ENCODE data around the gene CD79A. TPM values are rescaled to one million over a fixed set of nuclear protein-coding genes. Genes with fewer than 3 reads are reported as not detected.
"Not testable (repeated sequence)": the region's sequence is repeated elsewhere in the genome, so short reads cannot be mapped to it uniquely, and the experiment has no call there.

The CD79A gene
- total RNA-seq, 2 donors from 2014 or later = 3.9 to 13.7 TPM

GRCh38 chr19:41861116-41861768, 15.8 kb upstream of the CD79A start:
- DNase-seq (no peak), ATAC-seq (no peak)
- intact Hi-C loops (cut with DNase I, micrococcal nuclease) = no loop called here

GRCh38 chr19:41861846-41862245, 15.2 kb upstream of the CD79A start:
- no peak for ATAC-seq
- intact Hi-C loops (cut with DNase I, micrococcal nuclease) = no loop called here
- DNase-seq = no peak

- no peak for DNase-seq
- no peak for ATAC-seq
- intact Hi-C loops (cut with DNase I, micrococcal nuclease) = no loop called here
Observed at GRCh38 chr19:41862445-41862986, 14.6 kb upstream of the CD79A start.

GRCh38 chr19:41863209-41863931, 13.7 kb upstream of the CD79A start:
- intact Hi-C loops (cut with DNase I, micrococcal nuclease) = no loop called here
- ATAC-seq (no peak), DNase-seq (no peak)

- DNase-seq = no peak
- ATAC-seq = no peak
- intact Hi-C loops (cut with DNase I, micrococcal nuclease) = no loop called here
Observed at GRCh38 chr19:41864374-41864773, 12.7 kb upstream of the CD79A start.

- intact Hi-C loops (cut with DNase I, micrococcal nuclease) = no loop called here
- no peak for DNase-seq
- ATAC-seq = no peak
Observed at GRCh38 chr19:41866284-41866683, 10.8 kb upstream of the CD79A start.

- intact Hi-C loops (cut with DNase I, micrococcal nuclease) = no loop called here
- DNase-seq (peak in 1 of 2 donors; percentile 50), ATAC-seq (peak; percentile 47)
Observed at GRCh38 chr19:41868120-41868988, 8.7 kb upstream of the CD79A start.

GRCh38 chr19:41868989-41869300, 8.1 kb upstream of the CD79A start:
- DNase-seq = no peak
- intact Hi-C loops (cut with DNase I, micrococcal nuclease) = no loop called here

GRCh38 chr19:41869374-41869955, 7.6 kb upstream of the CD79A start:
- intact Hi-C loops (cut with DNase I, micrococcal nuclease) = no loop called here
- DNase-seq (no peak), ATAC-seq (no peak)

More at GRCh38 chr19:41868989-41869300, 8.1 kb upstream of the CD79A start:
- no peak for ATAC-seq

- intact Hi-C loops (cut with DNase I, micrococcal nuclease) = loop anchor here (10.0 kb wide), 2 partner anchors 64 to 84 kb away; partner anchors contain the start of gene RABAC1 (in 1 of the 2)
- DNase-seq = no peak
Observed at GRCh38 chr19:41870401-41870873, 6.6 kb upstream of the CD79A start.

GRCh38 chr19:41871573-41872383, 5.3 kb upstream of the CD79A start:
- intact Hi-C loops (cut with DNase I, micrococcal nuclease) = loop anchor here (10.0 kb wide), 2 partner anchors 63 to 83 kb away; partner anchors contain the start of gene RABAC1 (in 1 of the 2)
- DNase-seq = peak; percentile 51 to 64
- no peak for ATAC-seq

More at GRCh38 chr19:41870401-41870873, 6.6 kb upstream of the CD79A start:
- peak; percentile 48 for ATAC-seq

GRCh38 chr19:41872384-41872774, 4.7 kb upstream of the CD79A start:
- no peak for DNase-seq
- intact Hi-C loops (cut with DNase I, micrococcal nuclease) = loop anchor here (10.0 kb wide), 2 partner anchors 62 to 82 kb away; partner anchors contain the start of gene RABAC1 (in 1 of the 2)
- no peak for ATAC-seq

- intact Hi-C loops (cut with DNase I, micrococcal nuclease) = loop anchor here (10.0 kb wide), 2 partner anchors 62 to 82 kb away; partner anchors contain the start of gene RABAC1 (in 1 of the 2)
- peak; percentile 85 for ATAC-seq
- DNase-seq = peak; percentile 75 to 88
Observed at GRCh38 chr19:41872775-41873647, 4.1 kb upstream of the CD79A start.

GRCh38 chr19:41875973-41876372, 1.1 kb upstream of the CD79A start:
- intact Hi-C loops (cut with DNase I, micrococcal nuclease) = loop anchor here (10.0 kb wide), 2 partner anchors 59 to 79 kb away; partner anchors contain the start of gene RABAC1 (in 1 of the 2)
- DNase-seq, ATAC-seq: not testable (repeated sequence)

- intact Hi-C loops (cut with DNase I, micrococcal nuclease) = loop anchor here (10.0 kb wide), 2 partner anchors 57 to 77 kb away; partner anchors contain the start of gene RABAC1 (in 1 of the 2)
- DNase-seq = no peak
- ATAC-seq = no peak
Observed at GRCh38 chr19:41877916-41878905, 1.1 kb downstream of the CD79A start.
